Calu3 (cell line): ENCODE results near the gene CRHR1. TPM values are rescaled to one million over a fixed set of nuclear protein-coding genes. Genes with fewer than 3 reads are reported as not detected.

Source experiments
- BruUV-seq: library from RNA; stranded (reverse); fragments of 400-500 nt; replicated peaks from 2 replicates; lab custom pipeline; 2021; lab: Mats Ljungman, UMichigan
- CTCF ChIA-PET: fragments of 300-600 bp; sonication (Branson Sonifier 250); formaldehyde crosslinking; loops from one replicate; lab custom pipeline; 2022; ENCODE audit warnings: antibody characterized with exemption; lab: Charles Lee
- DNase-seq: peaks from one replicate; pipeline ENCODE4 v3.0.0; 2022
- H3K27ac Mint-ChIP-seq: one replicate; pipeline ENCODE4 v1.8.0; 2022; ENCODE audit warnings: mixed read lengths; ENCODE audit not compliant: unreplicated experiment
- H3K27me3 Mint-ChIP-seq: one replicate; pipeline ENCODE4 v1.8.0; 2022; ENCODE audit warnings: mixed read lengths; ENCODE audit not compliant: unreplicated experiment
- H3K36me3 Mint-ChIP-seq: one replicate; pipeline ENCODE4 v1.8.0; 2022; ENCODE audit warnings: mild to moderate bottlenecking, moderate library complexity, mixed read lengths; ENCODE audit not compliant: insufficient read depth, unreplicated experiment
- H3K4me1 Mint-ChIP-seq: one replicate; pipeline ENCODE4 v1.8.0; 2022; ENCODE audit warnings: mild to moderate bottlenecking, low read depth, mixed read lengths; ENCODE audit not compliant: unreplicated experiment
- H3K4me3 Mint-ChIP-seq: one replicate; pipeline ENCODE4 v1.8.0; 2022; ENCODE audit warnings: mild to moderate bottlenecking, low read depth, moderate library complexity, mixed read lengths; ENCODE audit not compliant: unreplicated experiment
- H3K9me3 Mint-ChIP-seq: one replicate; pipeline ENCODE4 v1.8.0; 2022; ENCODE audit warnings: low read depth, mixed read lengths; ENCODE audit not compliant: unreplicated experiment
- CTCF ChIP-seq: fragments of 200-600 bp; IDR thresholded peaks from one replicate; pipeline ENCODE4 v1.8.0; 2022; ENCODE audit warnings: antibody characterized with exemption; ENCODE audit not compliant: unreplicated experiment
- intact Hi-C: fragments of 100-400 bp; cut with micrococcal nuclease; formaldehyde crosslinking; loops from one replicate; pipeline ENCODE4 v1.10.0; 2022; ENCODE audit not compliant: unreplicated experiment
- total RNA-seq: library from RNA; stranded (reverse); gene quantifications from 2 replicates; pipeline ENCODE4 v1.2.3, GENCODE V29; 2022

CRHR1 gene
- total RNA-seq, 1 experiment from 2014 or later: not detected

DNA sequence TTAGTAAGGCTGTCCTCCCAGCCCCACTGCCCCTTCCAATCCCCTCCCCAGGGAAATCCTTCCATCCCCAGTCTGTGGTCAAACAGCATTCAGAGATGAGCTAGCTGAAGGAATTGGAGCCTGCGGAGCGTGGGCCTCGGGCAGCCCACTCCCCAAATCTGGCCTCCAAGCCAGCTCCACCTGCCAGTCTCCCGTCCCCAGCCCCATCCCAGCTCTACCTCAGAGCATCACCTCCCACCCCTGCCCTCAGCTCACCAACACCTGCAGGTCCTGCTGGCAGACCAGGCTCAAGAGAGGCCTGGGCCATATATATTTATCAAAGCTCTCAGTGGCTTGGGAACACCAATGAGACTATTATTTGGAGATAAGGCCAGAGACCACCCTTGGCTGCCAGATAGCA lies 55.3 kb downstream of the CRHR1 start:
- H3K36me3 Mint-ChIP-seq: no peaks in the 10 kb centered on the region
- H3K9me3 Mint-ChIP-seq: no peaks in the 10 kb centered on the region
- TF ChIP-seq CTCF: no peak
- no peak overlapping the region for H3K4me3 Mint-ChIP-seq
- H3K4me1 Mint-ChIP-seq: peaks cover 7% of the 10 kb centered on the region
- no peak for DNase-seq
- intact Hi-C loops: no loop called here
- H3K27me3 Mint-ChIP-seq: peaks cover 96% of the 10 kb centered on the region
- no peak overlapping the region for H3K27ac Mint-ChIP-seq
- CTCF ChIA-PET: interaction anchor here (1.1 to 2.2 kb wide), 3 partner anchors 10 to 199 kb away, joined by 3 to 6 read pairs (median 4); no protein-coding TSS in a partner anchor
- no TSS peak for BruUV-seq

DNA sequence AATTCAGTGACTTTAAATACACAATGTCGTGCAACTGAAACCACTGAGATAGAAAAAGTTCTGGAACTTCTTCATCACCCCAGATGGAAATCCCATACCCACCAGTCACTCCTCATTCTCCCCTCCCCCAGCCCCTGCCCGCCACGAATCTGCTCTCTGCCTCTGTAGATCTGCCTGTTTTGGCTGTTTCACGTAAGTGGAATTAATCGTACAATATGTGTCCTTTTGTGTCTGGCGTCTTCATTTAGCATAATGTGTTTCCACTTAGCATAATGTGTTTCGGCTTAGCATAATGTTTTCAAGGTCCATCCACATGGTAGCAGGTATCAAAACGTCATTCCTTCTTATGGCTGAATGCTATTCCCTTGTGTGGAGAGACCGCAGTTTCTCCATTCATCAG lies 57.1 kb downstream of the CRHR1 start:
- no peak overlapping the region for H3K4me3 Mint-ChIP-seq
- no peak for TF ChIP-seq CTCF
- no peak for DNase-seq
- CTCF ChIA-PET: no interaction called here
- H3K9me3 Mint-ChIP-seq: no peaks in the 10 kb centered on the region
- H3K27me3 Mint-ChIP-seq: peaks cover 96% of the 10 kb centered on the region
- intact Hi-C loops: no loop called here
- H3K4me1 Mint-ChIP-seq: peaks cover 7% of the 10 kb centered on the region
- no peak overlapping the region for H3K27ac Mint-ChIP-seq
- BruUV-seq: no TSS peak
- H3K36me3 Mint-ChIP-seq: no peaks in the 10 kb centered on the region

DNA sequence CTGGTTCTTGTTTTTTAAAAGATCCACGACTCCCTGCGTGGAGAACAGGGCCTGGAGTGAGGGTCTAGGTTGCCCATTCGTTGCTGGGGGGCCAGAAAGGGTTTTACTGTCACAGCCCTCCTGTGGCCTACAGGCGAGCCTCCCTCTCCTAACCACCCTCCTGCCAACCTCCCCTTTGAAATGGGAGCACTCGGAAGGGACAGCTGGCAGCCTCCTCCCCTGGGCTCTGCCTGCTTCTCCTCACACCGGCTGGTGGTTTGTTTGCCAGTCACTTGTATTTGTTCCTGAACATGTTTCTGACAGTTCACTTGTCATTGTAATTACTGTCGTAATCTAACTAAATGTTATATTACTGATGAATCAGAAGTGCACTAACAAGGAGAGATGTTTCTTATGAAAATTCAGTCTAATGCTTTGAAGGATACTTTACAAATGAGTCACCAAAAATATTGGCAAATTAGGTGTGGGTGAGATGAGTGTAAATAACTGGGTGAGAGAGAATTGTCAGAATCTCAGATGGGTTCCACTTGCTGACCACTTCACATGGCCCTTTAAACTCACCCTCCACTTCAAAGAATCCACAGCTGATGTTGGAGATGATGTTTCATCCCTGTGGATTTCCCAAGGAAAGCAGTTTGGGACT lies 57.9 kb downstream of the CRHR1 start:
- no TSS peak for BruUV-seq
- no peaks in the 10 kb centered on the region for H3K9me3 Mint-ChIP-seq
- intact Hi-C loops: no loop called here
- CTCF ChIA-PET: interaction anchor here (1.0 kb wide), 1 partner anchor 22 kb away, joined by 7 read pairs; no protein-coding TSS in a partner anchor
- no peak for TF ChIP-seq CTCF
- peaks cover 7% of the 10 kb centered on the region for H3K4me1 Mint-ChIP-seq
- no peak overlapping the region for H3K4me3 Mint-ChIP-seq
- no peak overlapping the region for H3K27ac Mint-ChIP-seq
- no peak for DNase-seq
- H3K36me3 Mint-ChIP-seq: no peaks in the 10 kb centered on the region
- peaks cover 96% of the 10 kb centered on the region for H3K27me3 Mint-ChIP-seq

- intact Hi-C loops: no loop called here
- DNase-seq: no peak
- CTCF ChIA-PET: no interaction called here
- no TSS peak for BruUV-seq
- Mint-ChIP-seq H3K27ac (no peak overlapping the region), H3K36me3 (no peaks in the 10 kb centered on the region), H3K4me1 (peaks cover 7% of the 10 kb centered on the region), H3K27me3 (peaks cover 96% of the 10 kb centered on the region), H3K4me3 (no peak overlapping the region), H3K9me3 (no peaks in the 10 kb centered on the region)
- no peak for TF ChIP-seq CTCF
Measured at GRCh38 chr17:45843722-45844121, 59.6 kb downstream of the CRHR1 start.
